Panc1 (cell line): ENCODE data around the gene HLA-DQA1. TPM values are rescaled to one million over a fixed set of nuclear protein-coding genes. Genes with fewer than 3 reads are reported as not detected.
A peak's percentile ranks its signal among the peaks of the same experiment; 100 is the strongest.

Experiments
- ATAC-seq: fragments of 200-7000 bp; cut with Tn5 transposase; 2 replicates; pipeline ENCODE4 v1.9.1; 2020; ENCODE audit warnings: mild to moderate bottlenecking, moderate library complexity
- BruUV-seq: library from RNA; stranded (reverse); fragments of 400-500 nt; replicated peaks from 2 replicates; lab custom pipeline; 2021; lab: Mats Ljungman, UMichigan
- CTCF ChIA-PET: fragments of 300-600 bp; sonication (Branson Sonifier 250); formaldehyde crosslinking; loops from one replicate; lab custom pipeline; 2022; ENCODE audit warnings: antibody characterized with exemption; lab: Charles Lee
- POLR2A ChIA-PET: fragments of 300-600 bp; sonication (Branson Sonifier 250); formaldehyde crosslinking; loops from one replicate; lab custom pipeline; 2022; ENCODE audit warnings: antibody characterized with exemption; lab: Charles Lee
- DNase-seq: peaks from one replicate; pipeline ENCODE4 v3.0.0-alpha.2; 2010; ENCODE audit warnings: low read depth, low spot score
- H3K27ac ChIP-seq: 2 replicates; pipeline ENCODE4 v1.5.1; 2011; ENCODE audit warnings: mild to moderate bottlenecking, low read length, inconsistent platforms
- H3K27me3 ChIP-seq: fragments of 200-500 bp; sonication (Bioruptor generic); 2 replicates; pipeline ENCODE4 v1.6.0; 2014; ENCODE audit warnings: low read length, inconsistent platforms; ENCODE audit not compliant: control insufficient read depth, insufficient read depth
- H3K36me3 ChIP-seq: fragments of 200-500 bp; sonication (Bioruptor generic); 2 replicates; pipeline ENCODE4 v1.5.1; 2014; ENCODE audit warnings: inconsistent platforms, mild to moderate bottlenecking, low read length, moderate library complexity; ENCODE audit not compliant: control insufficient read depth, insufficient read depth
- H3K4me1 ChIP-seq: 2 replicates; pipeline ENCODE4 v1.5.1; 2011; ENCODE audit warnings: inconsistent platforms, mild to moderate bottlenecking, low read length, moderate library complexity; ENCODE audit not compliant: control insufficient read depth, insufficient read depth
- H3K4me3 ChIP-seq, 2 experiments: 2 replicates each; pipeline ENCODE4 v1.5.1; 2011 to 2012; ENCODE audit warnings: low read depth in 2 of 2, low read length in 2 of 2, mild to moderate bottlenecking in 2 of 2, inconsistent platforms in 1 of 2, moderate library complexity in 1 of 2
- H3K9me3 ChIP-seq: fragments of 200-500 bp; sonication (Bioruptor generic); 2 replicates; pipeline ENCODE4 v1.5.1; 2014; ENCODE audit warnings: low read depth, mild to moderate bottlenecking, inconsistent platforms, low read length, moderate library complexity; ENCODE audit not compliant: control insufficient read depth, insufficient read depth
- CTCF ChIP-seq: fragments of 450-650 bp; IDR thresholded peaks from 2 replicates; pipeline ENCODE4 v1.5.1; 2017; ENCODE audit warnings: mild to moderate bottlenecking
- POLR2AphosphoS5 ChIP-seq: IDR thresholded peaks from 2 replicates; pipeline ENCODE4 v1.6.1; 2012; ENCODE audit warnings: mild to moderate bottlenecking, low read depth, low read length, moderate library complexity
- SIN3A ChIP-seq: IDR thresholded peaks from 2 replicates; pipeline ENCODE4 v1.6.1; 2012; ENCODE audit warnings: low read depth, mild to moderate bottlenecking, low read length, moderate library complexity, borderline replicate concordance; ENCODE audit not compliant: insufficient read depth
- TCF7L2 ChIP-seq: IDR thresholded peaks from 2 replicates; pipeline ENCODE4 v1.6.1; 2011; ENCODE audit warnings: mild to moderate bottlenecking, low read depth, low read length, inconsistent platforms
- in situ Hi-C: cut with HindIII; loops from 2 replicates; pipeline ENCODE4 v1.10.0; 2016; ENCODE audit warnings: low sequenced_read_pairs, low pct_unique_long_range_greater_than_20kb
- intact Hi-C: fragments of 100-400 bp; cut with micrococcal nuclease; formaldehyde crosslinking; loops from one replicate; pipeline ENCODE4 v1.10.0; 2022; ENCODE audit not compliant: unreplicated experiment
- total RNA-seq: library from RNA; stranded (reverse); gene quantifications from one replicate; pipeline ENCODE4 v1.2.1, GENCODE V29; 2021; ENCODE audit not compliant: unreplicated experiment
- TF ChIP-seq, protein P1 (sequence below), 2 experiments: IDR thresholded peaks; 2 replicates each; pipeline ENCODE4 v1.6.1; 2011 to 2012; ENCODE audit warnings: low read depth in 2 of 2, control low read depth in 1 of 2, low read length in 1 of 2, mild to moderate bottlenecking in 1 of 2, moderate library complexity in 1 of 2; ENCODE audit not compliant: insufficient read depth in 1 of 2

HLA-DQA1 gene
- total RNA-seq, 1 experiment from 2014 or later: 0.39 TPM

GRCh38 chr6:32664827-32665362 is 27.7 kb downstream of the HLA-DQA1 start:
- in situ Hi-C loops (no loop called here), intact Hi-C loops (no loop called here)
- BruUV-seq: no TSS peak
- H3K9me3 ChIP-seq: no peaks in the 10 kb centered on the region
- no peak for TF ChIP-seq CTCF
- TF ChIP-seq, protein P1, sequence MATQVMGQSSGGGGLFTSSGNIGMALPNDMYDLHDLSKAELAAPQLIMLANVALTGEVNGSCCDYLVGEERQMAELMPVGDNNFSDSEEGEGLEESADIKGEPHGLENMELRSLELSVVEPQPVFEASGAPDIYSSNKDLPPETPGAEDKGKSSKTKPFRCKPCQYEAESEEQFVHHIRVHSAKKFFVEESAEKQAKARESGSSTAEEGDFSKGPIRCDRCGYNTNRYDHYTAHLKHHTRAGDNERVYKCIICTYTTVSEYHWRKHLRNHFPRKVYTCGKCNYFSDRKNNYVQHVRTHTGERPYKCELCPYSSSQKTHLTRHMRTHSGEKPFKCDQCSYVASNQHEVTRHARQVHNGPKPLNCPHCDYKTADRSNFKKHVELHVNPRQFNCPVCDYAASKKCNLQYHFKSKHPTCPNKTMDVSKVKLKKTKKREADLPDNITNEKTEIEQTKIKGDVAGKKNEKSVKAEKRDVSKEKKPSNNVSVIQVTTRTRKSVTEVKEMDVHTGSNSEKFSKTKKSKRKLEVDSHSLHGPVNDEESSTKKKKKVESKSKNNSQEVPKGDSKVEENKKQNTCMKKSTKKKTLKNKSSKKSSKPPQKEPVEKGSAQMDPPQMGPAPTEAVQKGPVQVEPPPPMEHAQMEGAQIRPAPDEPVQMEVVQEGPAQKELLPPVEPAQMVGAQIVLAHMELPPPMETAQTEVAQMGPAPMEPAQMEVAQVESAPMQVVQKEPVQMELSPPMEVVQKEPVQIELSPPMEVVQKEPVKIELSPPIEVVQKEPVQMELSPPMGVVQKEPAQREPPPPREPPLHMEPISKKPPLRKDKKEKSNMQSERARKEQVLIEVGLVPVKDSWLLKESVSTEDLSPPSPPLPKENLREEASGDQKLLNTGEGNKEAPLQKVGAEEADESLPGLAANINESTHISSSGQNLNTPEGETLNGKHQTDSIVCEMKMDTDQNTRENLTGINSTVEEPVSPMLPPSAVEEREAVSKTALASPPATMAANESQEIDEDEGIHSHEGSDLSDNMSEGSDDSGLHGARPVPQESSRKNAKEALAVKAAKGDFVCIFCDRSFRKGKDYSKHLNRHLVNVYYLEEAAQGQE (IDR thresholded peaks at IDR 0.05; ENCODE audit: insufficient read depth in 1 of 2, low read depth in 2 of 2, low read length in 1 of 2): no peak
- DNase-seq (no peak), ATAC-seq (peak; percentile 76)
- CTCF ChIA-PET: no interaction called here
- H3K27me3 ChIP-seq: peaks cover 50% of the 10 kb centered on the region
- no peak overlapping the region for H3K27ac ChIP-seq
- H3K36me3 ChIP-seq: no peaks in the 10 kb centered on the region
- H3K4me3 ChIP-seq: peak overlapping the region in 1 of 2 experiments; percentile 18; a peak in 2 of 4 replicates
- POLR2A ChIA-PET: no interaction called here
- H3K4me1 ChIP-seq: peaks cover 3% of the 10 kb centered on the region; the same call in 1 of the 2 replicates

DNA sequence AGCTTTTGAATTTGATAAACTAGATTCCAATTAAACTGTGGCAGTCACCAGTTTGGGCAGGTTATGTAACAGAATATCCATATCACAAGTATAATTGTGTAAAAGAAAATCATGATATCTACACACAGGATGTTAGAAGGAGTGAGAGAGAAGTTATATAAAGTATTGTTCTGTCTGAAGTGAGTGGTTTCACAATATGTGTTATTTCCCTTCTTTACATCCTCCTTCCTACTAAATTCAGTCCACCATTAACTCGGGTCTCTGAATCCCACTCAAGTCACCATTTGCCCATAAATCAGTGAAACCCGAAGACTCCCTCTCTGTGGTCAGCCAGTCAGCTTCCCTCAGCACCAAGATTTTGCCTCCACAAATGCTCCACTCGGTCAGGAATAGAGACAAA is 28.5 kb downstream of the HLA-DQA1 start:
- in situ Hi-C loops (no loop called here), intact Hi-C loops (no loop called here)
- no peak for DNase-seq
- Histone ChIP-seq H3K36me3 (no peaks in the 10 kb centered on the region), H3K4me1 (peaks cover 3% of the 10 kb centered on the region; the same call in 1 of the 2 replicates), H3K27ac (no peak overlapping the region), H3K4me3 (no peak overlapping the region), H3K9me3 (no peaks in the 10 kb centered on the region), H3K27me3 (peaks cover 50% of the 10 kb centered on the region)
- POLR2A ChIA-PET: no interaction called here
- CTCF ChIA-PET: interaction anchor here (0.6 kb wide), 1 partner anchor 530 kb away, joined by 9 read pairs; no protein-coding TSS in a partner anchor
- no peak for ATAC-seq
- TF ChIP-seq TCF7L2 (no peak), CTCF (no peak), POLR2AphosphoS5 (no peak), SIN3A (no peak)
- TF ChIP-seq, protein P1 (IDR thresholded peaks at IDR 0.05; ENCODE audit: insufficient read depth in 1 of 2, low read depth in 2 of 2, low read length in 1 of 2): no peak
- BruUV-seq: no TSS peak
